IPS-18a (cell line): ENCODE measurements around the gene CDK17.

Experiments
- H3K27ac ChIP-seq: one replicate; pipeline ENCODE4 v1.5.1; 2013; ENCODE audit warnings: low read length
- H3K27me3 ChIP-seq: one replicate; pipeline ENCODE4 v1.6.1; 2013; ENCODE audit warnings: mild to moderate bottlenecking, low read length; ENCODE audit not compliant: control insufficient read depth, insufficient read depth
- H3K36me3 ChIP-seq: one replicate; pipeline ENCODE4 v1.6.1; 2013; ENCODE audit warnings: low read depth, low read length; ENCODE audit not compliant: control insufficient read depth
- H3K4me1 ChIP-seq: one replicate; pipeline ENCODE4 v1.6.1; 2013; ENCODE audit warnings: low read depth, low read length; ENCODE audit not compliant: control insufficient read depth
- H3K4me3 ChIP-seq: one replicate; pipeline ENCODE4 v1.5.1; 2013; ENCODE audit warnings: low read length
- H3K9ac ChIP-seq: one replicate; pipeline ENCODE4 v1.6.1; 2013; ENCODE audit warnings: mild to moderate bottlenecking, low read length, moderate library complexity
- H3K9me3 ChIP-seq: one replicate; pipeline ENCODE4 v1.6.1; 2013; ENCODE audit warnings: low read depth, low read length; ENCODE audit not compliant: control insufficient read depth

CDK17 gene

GRCh38 chr12:96399919-96400630 is at the start of gene CDK17:
Gene CDK17 (minus strand): TSS chr12:96400439. CDS start chr12:96334836, 65,603 bp downstream.
- peaks cover 48% of the 10 kb centered on the region for H3K4me1 ChIP-seq
- H3K27me3 ChIP-seq = peaks cover 7% of the 10 kb centered on the region
- peak within 1 kb of the TSS; percentile 40 for H3K9ac ChIP-seq
- peak within 1 kb of the TSS; percentile 73 for H3K4me3 ChIP-seq
- H3K9me3 ChIP-seq = no peaks in the 10 kb centered on the region
- H3K36me3 ChIP-seq = no peaks in the 10 kb centered on the region
- H3K27ac ChIP-seq = no peak within 1 kb of the TSS

DNA sequence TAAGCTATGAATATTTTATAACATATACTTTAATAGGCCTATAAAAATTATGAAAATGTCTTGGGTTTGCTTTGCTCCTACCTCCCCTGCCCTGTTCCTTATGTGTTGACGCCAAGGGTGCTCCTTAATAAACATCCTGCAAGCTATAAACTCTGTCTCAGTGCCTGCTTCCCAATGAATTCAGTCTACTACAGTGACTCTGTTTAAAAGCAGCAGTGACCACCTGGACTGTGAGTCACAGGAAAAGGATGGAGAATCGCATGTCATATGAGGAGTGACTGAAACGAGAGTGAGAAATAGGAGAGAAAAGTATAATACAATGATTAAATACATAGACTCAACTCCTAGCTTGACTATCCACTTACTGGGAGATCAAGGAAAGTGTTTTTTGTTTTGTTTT is 48.1 kb upstream of the CDK17 start:
- H3K9me3 ChIP-seq = no peaks in the 10 kb centered on the region
- H3K36me3 ChIP-seq = no peaks in the 10 kb centered on the region
- no peak overlapping the region for H3K4me3 ChIP-seq
- H3K4me1 ChIP-seq = no peaks in the 10 kb centered on the region
- no peaks in the 10 kb centered on the region for H3K27me3 ChIP-seq
- no peak overlapping the region for H3K9ac ChIP-seq
- H3K27ac ChIP-seq = no peak overlapping the region

DNA sequence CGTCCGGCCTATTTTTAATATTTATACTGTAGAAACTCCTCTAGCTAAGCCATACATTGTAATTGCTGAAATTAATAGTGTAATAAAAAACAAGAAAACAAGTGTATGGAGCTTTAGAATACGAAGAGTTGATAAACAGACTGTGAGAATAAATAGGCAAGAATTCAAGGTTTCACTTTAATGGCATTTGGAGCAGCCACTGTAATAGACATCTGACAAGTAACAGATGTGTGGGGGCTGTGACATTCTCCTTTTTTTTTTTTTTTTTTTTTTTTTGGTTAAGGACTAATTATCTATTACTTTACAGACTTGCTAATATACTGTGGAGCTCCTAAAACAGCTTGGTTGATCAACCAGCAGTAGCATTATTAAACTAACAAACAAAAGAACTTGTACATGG is 47.0 kb upstream of the CDK17 start:
- H3K27ac ChIP-seq = no peak overlapping the region
- no peaks in the 10 kb centered on the region for H3K36me3 ChIP-seq
- no peaks in the 10 kb centered on the region for H3K27me3 ChIP-seq
- H3K4me3 ChIP-seq = no peak overlapping the region
- no peaks in the 10 kb centered on the region for H3K4me1 ChIP-seq
- no peaks in the 10 kb centered on the region for H3K9me3 ChIP-seq
- no peak overlapping the region for H3K9ac ChIP-seq

DNA sequence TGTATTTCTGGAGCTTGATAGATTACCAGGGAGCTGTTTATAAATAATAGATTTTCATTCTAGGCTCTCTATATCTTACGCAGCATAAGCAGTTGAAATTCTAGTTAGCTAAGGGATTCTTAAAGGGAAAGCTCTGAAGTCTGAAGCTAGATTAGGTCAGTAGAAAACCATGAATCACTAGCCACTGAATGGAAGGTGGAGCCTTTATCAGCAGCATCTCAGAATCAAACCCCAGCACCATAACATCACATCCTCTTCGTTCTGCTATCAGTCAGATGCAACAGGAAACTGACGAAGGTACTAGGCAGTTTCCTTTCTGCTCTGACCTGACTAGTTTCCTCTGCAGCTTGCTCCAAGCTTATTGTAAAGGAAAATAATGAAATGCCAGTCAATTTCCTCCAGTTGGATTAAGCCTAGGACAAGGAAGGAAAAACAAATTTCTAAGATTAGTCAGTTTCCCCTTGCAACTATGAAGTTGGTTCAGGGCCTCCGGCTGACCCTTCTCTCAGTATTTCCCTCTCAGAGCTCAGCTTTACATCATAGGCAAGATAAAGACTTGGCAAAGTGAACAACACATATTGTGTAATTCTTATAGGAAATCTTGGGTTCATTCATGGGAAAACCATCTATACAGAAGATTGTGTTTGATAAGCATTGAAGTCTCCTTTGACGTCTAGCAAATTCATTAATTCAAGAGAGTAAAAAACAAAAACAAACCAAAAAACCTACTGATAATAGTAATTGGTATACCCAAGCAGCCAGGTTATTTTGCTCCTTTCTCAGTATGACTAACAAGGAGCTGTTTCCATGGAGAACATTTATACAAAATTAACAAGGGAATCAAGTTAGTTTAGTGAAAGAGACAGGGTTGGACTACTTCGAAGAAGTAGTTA is 45.7 kb upstream of the CDK17 start:
- H3K27me3 ChIP-seq = no peaks in the 10 kb centered on the region
- no peaks in the 10 kb centered on the region for H3K4me1 ChIP-seq
- no peak overlapping the region for H3K4me3 ChIP-seq
- no peaks in the 10 kb centered on the region for H3K9me3 ChIP-seq
- no peaks in the 10 kb centered on the region for H3K36me3 ChIP-seq
- H3K9ac ChIP-seq = no peak overlapping the region
- no peak overlapping the region for H3K27ac ChIP-seq

DNA sequence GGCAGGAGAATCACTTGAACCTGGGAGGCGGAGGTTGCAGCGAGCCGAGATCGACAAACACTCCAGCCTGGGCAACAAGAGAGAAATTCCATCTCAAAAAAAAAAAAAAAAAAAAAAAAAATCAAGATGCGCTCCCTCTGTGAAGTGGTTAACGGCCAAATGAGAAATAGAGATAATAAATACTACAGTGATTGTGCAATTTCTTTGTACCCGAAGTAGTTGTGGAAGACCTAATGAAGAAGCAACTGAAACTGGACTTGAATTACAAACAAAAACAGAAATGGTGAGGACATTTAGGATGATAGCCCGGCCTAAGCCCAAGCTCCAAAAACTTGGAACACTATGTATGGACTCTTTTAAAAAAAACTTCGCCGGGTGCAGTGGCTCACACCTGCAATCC is 44.2 kb upstream of the CDK17 start:
- H3K27me3 ChIP-seq = no peaks in the 10 kb centered on the region
- H3K9ac ChIP-seq = no peak overlapping the region
- no peaks in the 10 kb centered on the region for H3K9me3 ChIP-seq
- no peaks in the 10 kb centered on the region for H3K36me3 ChIP-seq
- no peaks in the 10 kb centered on the region for H3K4me1 ChIP-seq
- H3K27ac ChIP-seq = no peak overlapping the region
- H3K4me3 ChIP-seq = no peak overlapping the region

GRCh38 chr12:96442906-96443305 is 42.7 kb upstream of the CDK17 start:
- Histone ChIP-seq H3K27ac (no peak overlapping the region), H3K4me3 (no peak overlapping the region), H3K9me3 (no peaks in the 10 kb centered on the region), H3K27me3 (no peaks in the 10 kb centered on the region), H3K9ac (no peak overlapping the region), H3K4me1 (no peaks in the 10 kb centered on the region), H3K36me3 (no peaks in the 10 kb centered on the region)

DNA sequence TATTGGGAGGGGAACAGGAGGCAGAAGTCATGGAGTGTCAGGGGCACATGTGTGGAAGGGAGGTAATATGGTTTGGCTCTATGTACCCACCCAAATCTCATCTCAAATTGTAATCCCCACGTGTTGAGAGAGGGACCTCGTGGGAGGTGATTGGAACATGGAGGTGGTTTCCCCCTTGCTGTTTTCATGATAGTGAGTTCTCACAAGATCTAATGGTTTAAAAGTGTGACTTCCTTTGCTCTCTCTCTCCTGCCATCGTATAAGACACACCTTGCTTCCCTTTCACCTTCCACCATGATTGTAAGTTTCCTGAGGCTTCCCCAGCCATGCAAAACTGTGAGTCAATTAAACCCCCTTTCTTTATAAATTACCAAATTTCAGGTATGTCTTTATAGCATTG is 41.6 kb upstream of the CDK17 start:
- no peaks in the 10 kb centered on the region for H3K36me3 ChIP-seq
- no peak overlapping the region for H3K4me3 ChIP-seq
- H3K9me3 ChIP-seq = no peaks in the 10 kb centered on the region
- no peaks in the 10 kb centered on the region for H3K27me3 ChIP-seq
- H3K9ac ChIP-seq = no peak overlapping the region
- no peak overlapping the region for H3K27ac ChIP-seq
- H3K4me1 ChIP-seq = no peaks in the 10 kb centered on the region

GRCh38 chr12:96438330-96438729 is 38.1 kb upstream of the CDK17 start:
- Histone ChIP-seq H3K9me3 (no peaks in the 10 kb centered on the region), H3K9ac (no peak overlapping the region), H3K4me1 (no peaks in the 10 kb centered on the region), H3K27ac (no peak overlapping the region), H3K36me3 (no peaks in the 10 kb centered on the region), H3K4me3 (no peak overlapping the region), H3K27me3 (no peaks in the 10 kb centered on the region)

GRCh38 chr12:96437171-96437445 is 36.9 kb upstream of the CDK17 start:
- Histone ChIP-seq H3K4me3 (no peak overlapping the region), H3K4me1 (no peaks in the 10 kb centered on the region), H3K9me3 (no peaks in the 10 kb centered on the region), H3K27me3 (no peaks in the 10 kb centered on the region), H3K9ac (no peak overlapping the region), H3K27ac (no peak overlapping the region), H3K36me3 (no peaks in the 10 kb centered on the region)

- no peak overlapping the region for H3K9ac ChIP-seq
- no peaks in the 10 kb centered on the region for H3K4me1 ChIP-seq
- H3K4me3 ChIP-seq = no peak overlapping the region
- H3K36me3 ChIP-seq = no peaks in the 10 kb centered on the region
- H3K27me3 ChIP-seq = no peaks in the 10 kb centered on the region
- H3K27ac ChIP-seq = no peak overlapping the region
- no peaks in the 10 kb centered on the region for H3K9me3 ChIP-seq
Measured at GRCh38 chr12:96436366-96437170, 36.3 kb upstream of the CDK17 start.

- no peaks in the 10 kb centered on the region for H3K27me3 ChIP-seq
- no peak overlapping the region for H3K4me3 ChIP-seq
- no peaks in the 10 kb centered on the region for H3K9me3 ChIP-seq
- no peaks in the 10 kb centered on the region for H3K4me1 ChIP-seq
- H3K36me3 ChIP-seq = no peaks in the 10 kb centered on the region
- no peak overlapping the region for H3K27ac ChIP-seq
- no peak overlapping the region for H3K9ac ChIP-seq
Measured at GRCh38 chr12:96434107-96434506, 33.9 kb upstream of the CDK17 start.
